Measurements from ENCODE around the gene SWSAP1.

DNA sequence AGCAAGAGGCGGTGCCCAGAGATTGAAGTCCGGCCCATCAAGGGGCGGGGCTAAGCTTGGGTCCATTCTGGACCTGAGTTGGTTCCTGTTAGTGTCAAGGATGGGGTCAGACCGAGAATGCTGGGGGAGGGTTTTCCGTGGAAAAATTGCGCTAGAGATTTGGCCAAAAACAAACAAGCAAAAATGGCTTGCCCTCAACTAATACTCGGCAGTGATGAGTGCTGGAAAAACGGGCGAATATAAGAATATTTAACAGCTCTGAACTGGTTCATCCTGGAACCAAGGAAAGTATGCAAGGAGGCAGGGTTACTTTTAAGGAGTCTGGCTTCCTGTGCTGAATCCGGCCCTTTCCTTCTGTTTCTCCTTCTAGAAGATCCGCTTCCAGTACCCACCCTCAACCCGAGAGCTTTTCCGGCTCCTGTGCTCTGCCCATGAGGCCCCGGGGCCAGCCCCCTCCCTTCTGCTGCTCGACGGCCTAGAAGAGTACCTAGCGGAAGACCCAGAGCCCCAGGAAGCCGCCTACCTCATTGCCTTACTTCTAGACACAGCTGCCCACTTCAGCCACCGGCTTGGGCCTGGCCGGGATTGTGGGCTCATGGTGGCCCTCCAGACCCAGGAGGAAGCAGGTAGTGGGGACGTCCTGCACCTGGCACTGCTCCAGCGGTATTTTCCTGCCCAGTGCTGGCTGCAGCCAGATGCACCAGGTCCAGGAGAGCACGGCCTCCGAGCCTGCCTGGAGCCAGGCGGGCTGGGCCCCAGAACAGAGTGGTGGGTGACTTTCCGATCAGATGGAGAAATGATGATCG lies 880 bp downstream of the SWSAP1 start:
- TF ChIP-seq CTCF (IDR thresholded peaks at IDR 0.05; ENCODE audit: low read length) (no peak), EZH2 (IDR thresholded peaks at IDR 0.05; ENCODE audit: borderline replicate concordance, low read length) (no peak)
